HFFc6 (cell line): ENCODE data around the gene BRD7. TPM values are rescaled to one million over a fixed set of nuclear protein-coding genes. Genes with fewer than 3 reads are reported as not detected.
A peak's percentile ranks its signal among the peaks of the same experiment; 100 is the strongest.

Source experiments
- DNase-seq: peaks from one replicate; pipeline ENCODE4 v3.0.0-alpha.2; 2018
- H3K27ac Mint-ChIP-seq: 2 replicates; pipeline ENCODE4 v1.8.0; 2020; ENCODE audit warnings: mild to moderate bottlenecking, mixed read lengths
- H3K27me3 Mint-ChIP-seq: 2 replicates; pipeline ENCODE4 v1.8.0; 2021; ENCODE audit warnings: mild to moderate bottlenecking, moderate library complexity, mixed read lengths; ENCODE audit not compliant: insufficient read depth
- H3K36me3 Mint-ChIP-seq: 2 replicates; pipeline ENCODE4 v1.8.0; 2021; ENCODE audit warnings: low read depth, mixed read lengths
- H3K4me1 Mint-ChIP-seq: 2 replicates; pipeline ENCODE4 v1.8.0; 2020; ENCODE audit warnings: low read depth, mixed read lengths
- H3K4me3 Mint-ChIP-seq: 2 replicates; pipeline ENCODE4 v1.8.0; 2020; ENCODE audit warnings: mild to moderate bottlenecking, moderate library complexity, mixed read lengths
- H3K9me3 Mint-ChIP-seq: 2 replicates; pipeline ENCODE4 v1.8.0; 2020; ENCODE audit warnings: mild to moderate bottlenecking, mixed read lengths
- CTCF ChIP-seq: fragments of 200-600 bp; sonication (generic); IDR thresholded peaks from 2 replicates; pipeline ENCODE4 v1.5.0; 2021; ENCODE audit warnings: antibody characterized with exemption, mild to moderate bottlenecking
- total RNA-seq, 6 experiments: library from RNA; stranded (reverse); fragmentation: NEBNext Ultra II Directional; extraction: Animal tissue kit (Norgen Biotek cat#: 25700); gene quantifications; 2 replicates in 1 of 6; 3 replicates in 5 of 6; pipeline ENCODE4 v1.2.3, GENCODE V29; 2021

BRD7 gene
- total RNA-seq, 6 experiments from 2014 or later, result 50.5 to 65.0 (median 63.0) TPM

- H3K4me3 Mint-ChIP-seq, result no peak overlapping the region
- no peaks in the 10 kb centered on the region for H3K9me3 Mint-ChIP-seq
- H3K27ac Mint-ChIP-seq, result no peak overlapping the region
- no peaks in the 10 kb centered on the region; the same call in 1 of the 2 replicates for H3K27me3 Mint-ChIP-seq
- TF ChIP-seq CTCF, result no peak
- H3K4me1 Mint-ChIP-seq, result peaks cover 37% of the 10 kb centered on the region
- peaks cover 20% of the 10 kb centered on the region for H3K36me3 Mint-ChIP-seq
- DNase-seq, result no peak
Observed at GRCh38 chr16:50331570-50331969, 37.2 kb downstream of the BRD7 start.

- DNase-seq, result no peak
- no peaks in the 10 kb centered on the region; the same call in 1 of the 2 replicates for H3K27me3 Mint-ChIP-seq
- H3K4me3 Mint-ChIP-seq, result no peak overlapping the region
- H3K9me3 Mint-ChIP-seq, result no peaks in the 10 kb centered on the region
- peaks cover 23% of the 10 kb centered on the region for H3K4me1 Mint-ChIP-seq
- peaks cover 18% of the 10 kb centered on the region for H3K36me3 Mint-ChIP-seq
- no peak for TF ChIP-seq CTCF
- no peak overlapping the region for H3K27ac Mint-ChIP-seq
Observed at GRCh38 chr16:50329446-50330189, 39.2 kb downstream of the BRD7 start.

- H3K9me3 Mint-ChIP-seq, result no peaks in the 10 kb centered on the region
Observed at GRCh38 chr16:50326835-50327465, 41.8 kb downstream of the BRD7 start.

GRCh38 chr16:50326264-50326663 lies 42.5 kb downstream of the BRD7 start:
- Mint-ChIP-seq H3K27me3 (no peaks in the 10 kb centered on the region; the same call in none of the 2 replicates), H3K4me3 (no peak overlapping the region), H3K4me1 (peaks cover 18% of the 10 kb centered on the region), H3K9me3 (no peaks in the 10 kb centered on the region), H3K36me3 (peaks cover 13% of the 10 kb centered on the region), H3K27ac (no peak overlapping the region)
- TF ChIP-seq CTCF, result no peak
- DNase-seq, result no peak

More at GRCh38 chr16:50326835-50327465, 41.8 kb downstream of the BRD7 start:
- Mint-ChIP-seq H3K27me3 (no peaks in the 10 kb centered on the region; the same call in none of the 2 replicates), H3K4me1 (peaks cover 23% of the 10 kb centered on the region), H3K27ac (peak overlapping the region; percentile 6; the same call in 1 of the 2 replicates), H3K36me3 (peaks cover 13% of the 10 kb centered on the region), H3K4me3 (no peak overlapping the region)
- no peak for DNase-seq
- TF ChIP-seq CTCF, result peak; percentile 80

- no peak overlapping the region for H3K27ac Mint-ChIP-seq
- H3K4me3 Mint-ChIP-seq, result no peak overlapping the region
- H3K27me3 Mint-ChIP-seq, result no peaks in the 10 kb centered on the region; the same call in none of the 2 replicates
- peaks cover 18% of the 10 kb centered on the region for H3K4me1 Mint-ChIP-seq
- peaks cover 18% of the 10 kb centered on the region for H3K36me3 Mint-ChIP-seq
- no peak for DNase-seq
- no peak for TF ChIP-seq CTCF
- H3K9me3 Mint-ChIP-seq, result no peaks in the 10 kb centered on the region
Observed at GRCh38 chr16:50324345-50324744, 44.4 kb downstream of the BRD7 start.
